DND-41 (cell line): Measurements from ENCODE around the gene RBP5.

Experiments used
- ATAC-seq: fragments of 200-7000 bp; cut with Tn5 transposase; 3 replicates; pipeline ENCODE4 v1.9.1; 2021; ENCODE audit warnings: low read depth; ENCODE audit not compliant: insufficient read depth
- DNase-seq: peaks from one replicate; pipeline ENCODE4 v3.0.0-alpha.2; 2020
- H2AFZ ChIP-seq: 2 replicates; pipeline ENCODE4 v1.6.0; 2012; ENCODE audit warnings: low read depth, low read length
- H3K27ac ChIP-seq: 2 replicates; pipeline ENCODE4 v1.5.1; 2012; ENCODE audit warnings: low read length, inconsistent platforms
- H3K27me3 ChIP-seq: fragments of 200-600 bp; sonication (generic); 2 replicates; pipeline ENCODE4 v1.6.0; 2012; ENCODE audit warnings: low read length, mild to moderate bottlenecking, inconsistent platforms; ENCODE audit not compliant: insufficient read depth, poor library complexity
- H3K36me3 ChIP-seq: 2 replicates; pipeline ENCODE4 v1.5.1; 2012; ENCODE audit warnings: low read length, inconsistent platforms; ENCODE audit not compliant: insufficient read depth
- H3K4me1 ChIP-seq: 2 replicates; pipeline ENCODE4 v1.5.1; 2012; ENCODE audit warnings: mild to moderate bottlenecking, low read length; ENCODE audit not compliant: insufficient read depth
- H3K4me2 ChIP-seq: 2 replicates; pipeline ENCODE4 v1.6.0; 2012; ENCODE audit warnings: mild to moderate bottlenecking, moderate library complexity, low read length, inconsistent platforms; ENCODE audit not compliant: insufficient read depth
- H3K4me3 ChIP-seq, 2 experiments: fragments of 200-600 bp in 1 of 2; shearing (Covaris generic) in 1 of 2; 2 replicates each; pipeline ENCODE4 v1.5.1; 2012 to 2016; ENCODE audit warnings: inconsistent platforms in 2 of 2, low read length in 2 of 2, mild to moderate bottlenecking in 2 of 2, low read depth in 1 of 2, moderate library complexity in 1 of 2
- H3K79me2 ChIP-seq: 2 replicates; pipeline ENCODE4 v1.6.0; 2012; ENCODE audit warnings: low read length, inconsistent platforms; ENCODE audit not compliant: insufficient read depth
- H3K9ac ChIP-seq: 2 replicates; pipeline ENCODE4 v1.6.0; 2012; ENCODE audit warnings: low read depth, mild to moderate bottlenecking, inconsistent platforms, low read length, moderate library complexity
- H3K9me3 ChIP-seq: 2 replicates; pipeline ENCODE4 v1.5.1; 2012; ENCODE audit warnings: low read length, moderate library complexity, mild to moderate bottlenecking, inconsistent platforms; ENCODE audit not compliant: insufficient read depth, severe bottlenecking
- H4K20me1 ChIP-seq: 2 replicates; pipeline ENCODE4 v1.6.0; 2012; ENCODE audit warnings: low read length; ENCODE audit not compliant: insufficient read depth
- CTCF ChIP-seq: IDR thresholded peaks from 2 replicates; pipeline ENCODE4 v1.5.1; 2012; ENCODE audit warnings: borderline replicate concordance, low read length, moderate library complexity, mild to moderate bottlenecking; ENCODE audit not compliant: poor library complexity, severe bottlenecking; ENCODE audit errors: extremely low read depth
- EZH2 ChIP-seq: IDR thresholded peaks from 3 replicates; pipeline ENCODE4 v1.6.1; 2012; ENCODE audit warnings: borderline replicate concordance, low read depth, mild to moderate bottlenecking, moderate library complexity, low read length, inconsistent platforms; ENCODE audit not compliant: severe bottlenecking

Gene RBP5

GRCh38 chr12:7161811-7162210 lies 33.1 kb upstream of the RBP5 start:
- Histone ChIP-seq H3K9ac (no peak overlapping the region), H2AFZ (no peak overlapping the region), H3K9me3 (peaks cover 8% of the 10 kb centered on the region), H3K36me3 (no peaks in the 10 kb centered on the region), H4K20me1 (no peaks in the 10 kb centered on the region), H3K4me1 (no peaks in the 10 kb centered on the region), H3K27me3 (no peaks in the 10 kb centered on the region), H3K4me3 (no peak overlapping the region), H3K27ac (no peak overlapping the region), H3K4me2 (no peak overlapping the region), H3K79me2 (no peaks in the 10 kb centered on the region)
- ATAC-seq (no peak), DNase-seq (no peak)
- TF ChIP-seq CTCF (no peak), EZH2 (no peak)

DNA sequence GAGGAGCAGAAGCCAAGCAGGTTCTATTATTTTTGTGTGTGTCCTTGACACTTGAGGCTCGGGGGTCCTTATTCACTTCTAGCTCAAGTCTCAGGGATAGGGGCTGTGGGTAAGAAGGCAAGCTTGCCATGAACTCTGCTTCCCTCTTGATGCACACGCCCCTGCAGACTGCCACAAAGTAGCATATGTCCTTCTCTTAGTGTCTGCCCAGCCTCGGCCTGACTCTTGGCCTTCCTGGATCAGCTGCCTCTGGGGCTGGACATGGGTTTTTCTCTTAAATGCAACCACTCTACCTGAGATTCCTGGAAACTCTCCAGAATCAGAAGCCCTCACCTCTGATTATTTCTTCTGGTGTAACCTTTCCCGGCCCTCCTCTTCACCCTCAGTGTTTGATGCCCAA lies 32.6 kb upstream of the RBP5 start:
- H3K9me3 ChIP-seq = peaks cover 4% of the 10 kb centered on the region
- no peak for DNase-seq
- no peak overlapping the region for H3K27ac ChIP-seq
- H3K9ac ChIP-seq = no peak overlapping the region
- no peaks in the 10 kb centered on the region for H3K79me2 ChIP-seq
- H3K27me3 ChIP-seq = no peaks in the 10 kb centered on the region
- no peak overlapping the region for H3K4me3 ChIP-seq
- no peaks in the 10 kb centered on the region for H4K20me1 ChIP-seq
- TF ChIP-seq CTCF = no peak
- no peak overlapping the region for H2AFZ ChIP-seq
- no peaks in the 10 kb centered on the region for H3K4me1 ChIP-seq
- H3K4me2 ChIP-seq = no peak overlapping the region
- no peaks in the 10 kb centered on the region for H3K36me3 ChIP-seq
- no peak for ATAC-seq

GRCh38 chr12:7160183-7160582 lies 31.5 kb upstream of the RBP5 start:
- Histone ChIP-seq H3K9ac (no peak overlapping the region), H3K9me3 (no peaks in the 10 kb centered on the region), H3K27ac (no peak overlapping the region), H3K27me3 (no peaks in the 10 kb centered on the region), H3K4me3 (no peak overlapping the region), H3K79me2 (no peaks in the 10 kb centered on the region), H3K36me3 (peaks cover 7% of the 10 kb centered on the region), H2AFZ (no peak overlapping the region), H3K4me2 (no peak overlapping the region), H4K20me1 (no peaks in the 10 kb centered on the region), H3K4me1 (no peaks in the 10 kb centered on the region)
- no peak for ATAC-seq
- DNase-seq = no peak
- no peak for TF ChIP-seq EZH2
- no peak for TF ChIP-seq CTCF
